Suppressor macrophage treated with lipopolysaccharide for 1 hour (primary cell): Measurements from ENCODE around the gene CELF4.

Experiments used
- DNase-seq, 3 donors: peaks; one replicate each; pipeline ENCODE4 v3.0.0-alpha.2; 2020 to 2022

CELF4 gene

GRCh38 chr18:37405772-37406171, 159.8 kb downstream of the CELF4 start:
- no peak for DNase-seq

DNA sequence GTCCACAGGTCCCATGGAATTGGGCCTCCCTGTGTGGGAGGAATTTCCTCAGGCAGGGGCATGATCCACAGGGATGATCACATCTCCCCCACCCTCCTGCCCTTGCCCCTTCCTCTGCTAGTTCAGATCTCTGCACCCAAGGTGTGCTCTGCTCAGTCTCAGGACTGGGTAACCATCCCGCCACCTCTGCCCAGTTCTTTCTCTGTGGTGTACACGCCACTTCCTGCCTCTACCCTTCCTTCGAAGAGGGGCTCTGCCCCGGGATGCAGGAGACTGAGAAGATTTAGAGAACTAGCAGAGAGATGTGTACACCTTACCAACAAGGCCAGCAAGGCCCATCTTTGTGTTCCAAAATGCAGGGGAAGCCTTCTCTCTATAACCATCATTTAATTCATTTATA, 160.4 kb downstream of the CELF4 start:
- no peak for DNase-seq

- DNase-seq, result no peak
Measured at GRCh38 chr18:37403788-37404187, 161.8 kb downstream of the CELF4 start.

DNA sequence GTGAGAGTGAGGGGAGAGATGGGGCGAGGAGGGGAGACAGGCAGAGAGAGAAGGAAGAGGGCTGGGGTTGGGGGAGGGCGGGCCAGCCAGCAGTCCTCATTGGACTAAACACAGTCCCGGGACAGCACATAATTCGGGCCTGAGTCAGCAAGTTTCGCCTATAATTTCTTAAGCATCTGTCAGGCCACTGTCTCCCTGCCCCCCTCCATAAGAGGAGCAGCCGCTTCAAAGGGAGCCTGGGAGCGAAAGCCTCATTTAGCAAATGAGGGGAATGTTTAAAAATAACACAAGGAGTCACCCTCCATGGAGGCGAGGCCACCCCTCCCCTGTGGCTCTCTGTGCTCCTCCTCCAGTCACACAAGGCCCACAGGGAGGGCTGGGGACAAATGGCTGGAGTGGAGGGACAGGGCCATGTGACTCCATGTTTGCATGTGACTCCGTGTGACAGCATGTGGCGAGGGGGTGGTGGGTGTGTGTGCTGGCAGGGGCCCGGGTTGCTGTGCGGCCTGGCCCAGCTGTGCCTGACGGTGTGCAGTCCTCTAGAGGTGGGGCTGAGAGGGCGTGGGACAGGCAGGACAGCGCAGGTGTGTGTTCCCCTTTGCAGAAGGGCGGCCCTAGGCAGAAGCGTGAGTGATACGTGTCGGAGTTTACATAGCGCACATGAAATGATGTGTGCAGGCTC, 162.4 kb downstream of the CELF4 start:
- DNase-seq, result no peak

DNA sequence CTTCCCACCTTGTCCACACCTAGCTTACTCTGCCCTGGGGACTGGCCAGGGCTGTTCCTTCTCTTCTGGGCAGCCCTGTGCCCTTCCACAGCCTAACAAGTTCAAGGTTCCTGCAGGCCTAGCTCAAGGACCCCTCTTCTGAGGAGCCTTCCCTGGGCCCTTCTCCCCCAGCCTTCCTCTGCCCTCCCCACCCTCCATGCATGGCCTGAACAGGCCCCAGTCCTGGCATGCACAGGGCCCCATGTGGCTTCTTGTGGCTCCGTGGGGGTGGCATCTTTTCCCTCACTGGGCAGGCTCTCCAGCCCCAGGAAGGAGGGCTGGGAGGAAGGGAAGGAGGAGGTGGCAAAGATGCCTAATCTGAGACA, 162.9 kb downstream of the CELF4 start:
- DNase-seq, result no peak

GRCh38 chr18:37400802-37401201, 164.8 kb downstream of the CELF4 start:
- no peak for DNase-seq

GRCh38 chr18:37398248-37398920, 167.2 kb downstream of the CELF4 start:
- no peak for DNase-seq

DNA sequence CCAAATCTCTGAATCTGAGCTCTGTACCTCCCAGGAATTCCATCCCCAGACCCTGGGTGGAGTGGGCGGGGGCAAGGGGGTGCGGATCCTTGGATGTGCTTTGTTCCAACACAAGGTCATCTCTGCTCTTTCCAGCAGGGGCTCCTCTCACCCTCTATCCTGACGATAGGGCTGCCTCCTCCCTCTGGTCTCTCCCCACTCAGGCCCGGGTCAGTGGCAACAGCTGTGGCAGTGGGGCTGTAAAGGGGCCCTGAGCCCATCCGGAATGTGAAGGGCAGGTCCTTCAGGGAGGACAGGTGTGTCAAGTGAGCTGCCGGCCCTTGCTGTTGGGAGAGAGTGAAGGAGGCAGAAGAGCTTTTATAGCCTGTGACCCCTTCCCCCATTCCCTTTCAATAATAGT, 167.8 kb downstream of the CELF4 start:
- DNase-seq, result no peak

- no peak for DNase-seq
Measured at GRCh38 chr18:37396971-37397720, 168.5 kb downstream of the CELF4 start.

DNA sequence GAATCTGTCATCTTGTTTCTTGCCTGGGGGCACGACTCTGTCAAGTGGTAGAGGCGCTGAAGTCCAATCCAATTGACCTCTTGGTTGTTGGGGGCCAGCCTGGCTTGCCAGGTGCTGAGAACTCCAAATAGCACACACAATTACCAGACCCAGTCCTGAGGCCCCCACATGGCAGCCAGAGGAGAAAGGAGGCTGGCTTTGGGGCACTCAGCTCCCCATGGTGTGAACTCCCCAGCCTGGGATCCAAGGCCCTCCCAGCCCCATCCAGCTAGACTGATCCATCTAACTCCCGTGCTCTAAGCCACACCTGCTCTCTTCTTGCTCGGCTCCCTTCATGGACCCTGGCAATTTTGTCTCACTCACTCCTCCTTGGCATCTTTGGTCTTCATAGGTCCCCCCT, 170.0 kb downstream of the CELF4 start:
- no peak for DNase-seq

GRCh38 chr18:37395138-37395537, 170.5 kb downstream of the CELF4 start:
- no peak for DNase-seq

DNA sequence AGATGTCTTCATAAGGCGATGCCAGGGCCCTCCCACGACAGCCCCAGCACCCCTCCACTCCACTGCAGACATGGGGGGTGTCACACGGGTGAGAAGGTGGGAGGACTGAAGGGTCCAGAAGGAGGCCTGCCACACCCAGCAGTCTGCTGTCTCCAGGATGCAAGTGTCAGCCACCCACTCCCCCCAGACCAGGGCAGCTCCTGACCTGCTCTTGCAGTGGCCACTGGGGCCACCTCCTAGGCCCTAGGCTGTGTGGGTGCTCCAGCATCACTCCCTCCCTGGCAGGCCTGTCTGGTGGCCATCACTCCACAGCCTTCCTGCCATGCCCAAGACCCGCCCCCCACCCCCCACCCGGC, 171.0 kb downstream of the CELF4 start:
- no peak for DNase-seq

GRCh38 chr18:37393945-37394609, 171.5 kb downstream of the CELF4 start:
- DNase-seq, result peak in 2 of 3 donors; percentile 5 to 26

GRCh38 chr18:37393221-37393827, 172.3 kb downstream of the CELF4 start:
- DNase-seq, result no peak

- DNase-seq, result no peak
Measured at GRCh38 chr18:37392648-37393047, 172.9 kb downstream of the CELF4 start.

- peak in 1 of 3 donors; percentile 5 for DNase-seq
Measured at GRCh38 chr18:37391698-37392548, 173.7 kb downstream of the CELF4 start.

DNA sequence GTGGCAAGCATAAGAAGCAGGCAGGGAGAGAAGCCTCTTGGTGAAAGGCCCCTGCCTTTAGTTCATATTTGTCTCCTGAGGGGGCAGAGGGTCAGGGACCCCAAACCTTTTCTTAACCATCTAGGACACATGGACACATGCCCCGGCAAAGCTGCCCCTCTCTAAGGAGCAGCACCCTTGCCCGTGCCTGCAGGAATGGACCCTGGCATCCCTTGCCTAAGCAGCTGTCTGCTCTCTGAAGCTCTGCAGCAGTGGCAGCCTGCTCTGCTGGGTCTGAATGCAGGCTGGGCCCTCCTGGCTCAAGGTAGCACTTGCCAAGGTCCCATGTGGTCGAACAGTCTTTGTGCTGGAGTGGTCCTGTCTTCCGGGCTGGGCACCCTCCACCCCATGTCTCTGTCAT, 174.4 kb downstream of the CELF4 start:
- no peak for DNase-seq

GRCh38 chr18:37390687-37391086, 174.9 kb downstream of the CELF4 start:
- no peak for DNase-seq

- no peak for DNase-seq
Measured at GRCh38 chr18:37389684-37390368, 175.8 kb downstream of the CELF4 start.

DNA sequence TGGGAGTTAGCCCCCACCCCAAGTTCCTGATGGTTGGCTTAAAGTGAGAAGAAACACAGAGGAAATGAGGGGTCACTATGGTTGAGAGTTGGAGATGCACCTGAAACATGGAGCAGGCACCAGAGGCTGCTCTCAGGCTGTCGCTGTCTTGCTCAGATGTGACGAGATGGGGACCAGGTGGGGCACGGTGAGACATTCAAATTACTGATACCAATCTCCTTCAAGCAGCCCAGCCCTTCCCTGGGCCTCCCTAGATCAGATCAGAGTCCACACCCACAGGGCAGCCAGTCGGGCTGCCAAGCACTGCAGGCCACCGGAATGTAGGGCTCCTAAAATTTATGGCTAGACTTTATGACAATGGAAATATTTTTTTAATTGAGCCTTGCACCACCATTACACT, 176.6 kb downstream of the CELF4 start:
- DNase-seq, result no peak

- DNase-seq, result no peak
Measured at GRCh38 chr18:37388413-37388812, 177.2 kb downstream of the CELF4 start.
